NCI-H82 treated with DMSO at 0.1 percent for 48 hours (cell line): Measurements from ENCODE around the gene CWC27.

ENCODE experiments used
- DNase-seq: peaks from one replicate; lab custom pipeline; 2025; ENCODE audit not compliant: unreplicated experiment; lab: John Stamatoyannopoulos, UW

Gene CWC27

GRCh38 chr5:64836190-64836755, 67.5 kb downstream of the CWC27 start:
- no peak for DNase-seq

GRCh38 chr5:64836786-64837185, 68.1 kb downstream of the CWC27 start:
- DNase-seq = no peak

GRCh38 chr5:64838376-64838775, 69.6 kb downstream of the CWC27 start:
- DNase-seq = no peak

- no peak for DNase-seq
These were observed 70.1 kb downstream of the CWC27 start for GRCh38 chr5:64838803-64839202.

- DNase-seq = no peak
These were observed 71.2 kb downstream of the CWC27 start for GRCh38 chr5:64839936-64840335.

- no peak for DNase-seq
These were observed 72.2 kb downstream of the CWC27 start for GRCh38 chr5:64840958-64841357.

GRCh38 chr5:64853777-64854176, 85.0 kb downstream of the CWC27 start:
- DNase-seq = no peak

GRCh38 chr5:64854855-64855254, 86.1 kb downstream of the CWC27 start:
- no peak for DNase-seq

- no peak for DNase-seq
These were observed 91.2 kb downstream of the CWC27 start for GRCh38 chr5:64859881-64860280.

- no peak for DNase-seq
These were observed 92.6 kb downstream of the CWC27 start for GRCh38 chr5:64861281-64861680.

- DNase-seq = no peak
These were observed 95.4 kb downstream of the CWC27 start for GRCh38 chr5:64864171-64864570.

- no peak for DNase-seq
These were observed 96.9 kb downstream of the CWC27 start for GRCh38 chr5:64865662-64866061.

- no peak for DNase-seq
These were observed 100.7 kb downstream of the CWC27 start for GRCh38 chr5:64869419-64869818.

GRCh38 chr5:64872044-64872443, 103.3 kb downstream of the CWC27 start:
- DNase-seq = no peak

- DNase-seq = no peak
These were observed 104.7 kb downstream of the CWC27 start for GRCh38 chr5:64873441-64873840.

GRCh38 chr5:64874753-64875152, 106.0 kb downstream of the CWC27 start:
- no peak for DNase-seq

GRCh38 chr5:64876203-64876602, 107.5 kb downstream of the CWC27 start:
- DNase-seq = no peak

- no peak for DNase-seq
These were observed 112.1 kb downstream of the CWC27 start for GRCh38 chr5:64880821-64881220.

GRCh38 chr5:64883912-64884311, 115.2 kb downstream of the CWC27 start:
- DNase-seq = no peak

- no peak for DNase-seq
These were observed 115.8 kb downstream of the CWC27 start for GRCh38 chr5:64884541-64884940.

- no peak for DNase-seq
These were observed 119.2 kb downstream of the CWC27 start for GRCh38 chr5:64887910-64888309.

GRCh38 chr5:64895748-64896147, 127.0 kb downstream of the CWC27 start:
- no peak for DNase-seq

GRCh38 chr5:64899838-64900237, 131.1 kb downstream of the CWC27 start:
- DNase-seq = no peak

GRCh38 chr5:64900618-64901017, 131.9 kb downstream of the CWC27 start:
- DNase-seq = no peak
